Smooth muscle cell of the coronary artery (primary cell): ENCODE measurements around the gene SZT2. TPM values are rescaled to one million over a fixed set of nuclear protein-coding genes. Genes with fewer than 3 reads are reported as not detected.

ENCODE experiments used
- total RNA-seq: library from RNA; depleted of rRNA; stranded (reverse); fragments of >200 nt; gene quantifications from 2 replicates; pipeline ENCODE4 v1.2.3, GENCODE V29; 2014; ENCODE audit warnings: low replicate concordance

Gene SZT2
- 18.0 and 34.6 TPM in 2 replicates for total RNA-seq

GRCh38 chr1:43389326-43390313 lies at the start of gene SZT2, which contains the start of gene MED8:
SZT2 (plus strand) TSS chr1:43389899; CDS start chr1:43389969, 70 bp downstream.
MED8 (minus strand) TSS chr1:43389800; CDS start chr1:43389764, 36 bp downstream.

GRCh38 chr1:43358746-43359693 lies 30.7 kb upstream of the SZT2 start, which contains the start of gene CDC20:
CDC20 (plus strand) TSS chr1:43358981; CDS start chr1:43359216, 235 bp downstream.

DNA sequence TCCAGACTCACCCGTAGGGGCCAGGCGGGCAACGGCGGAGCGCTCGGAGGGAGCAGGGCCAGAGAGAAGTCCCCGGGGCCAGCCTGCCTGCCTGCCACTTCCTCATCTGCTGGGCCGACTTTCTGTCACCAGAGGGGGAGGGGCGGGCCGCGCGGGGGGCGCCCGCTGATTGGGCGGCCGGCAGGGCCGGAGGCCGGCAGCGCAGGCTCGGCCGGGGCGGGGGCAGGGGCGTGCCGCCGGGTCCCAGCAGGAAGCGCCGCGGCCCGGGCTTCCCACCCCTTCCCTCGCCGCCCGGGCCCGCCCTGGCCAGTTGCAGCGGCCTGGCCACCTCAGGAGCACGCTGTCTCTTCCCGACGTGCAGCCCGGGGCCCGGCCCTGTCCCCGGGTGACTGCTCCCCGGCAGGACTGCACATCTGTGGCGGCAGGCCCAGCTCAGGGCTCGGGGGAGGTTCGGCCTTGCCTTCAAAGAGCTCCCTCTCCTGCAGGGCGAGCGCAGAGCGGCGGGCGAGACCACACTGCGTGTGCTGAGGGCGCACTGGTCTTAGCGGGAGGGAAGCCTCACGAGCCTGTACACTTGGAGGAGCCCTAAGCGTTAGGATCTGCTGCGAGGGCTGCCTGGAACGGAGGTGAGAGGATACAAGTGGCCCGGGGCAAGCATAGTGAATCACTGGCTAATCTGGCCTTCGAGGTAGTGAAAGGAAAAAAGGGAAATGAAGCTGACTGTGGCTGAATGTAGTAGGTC lies 21.6 kb upstream of the SZT2 start, which contains the start of gene ELOVL1:
Gene ELOVL1 (minus strand): TSS at position 108 of the 742 bp plus-strand sequence. CDS start 2,402 bp downstream, outside the sequence.

DNA sequence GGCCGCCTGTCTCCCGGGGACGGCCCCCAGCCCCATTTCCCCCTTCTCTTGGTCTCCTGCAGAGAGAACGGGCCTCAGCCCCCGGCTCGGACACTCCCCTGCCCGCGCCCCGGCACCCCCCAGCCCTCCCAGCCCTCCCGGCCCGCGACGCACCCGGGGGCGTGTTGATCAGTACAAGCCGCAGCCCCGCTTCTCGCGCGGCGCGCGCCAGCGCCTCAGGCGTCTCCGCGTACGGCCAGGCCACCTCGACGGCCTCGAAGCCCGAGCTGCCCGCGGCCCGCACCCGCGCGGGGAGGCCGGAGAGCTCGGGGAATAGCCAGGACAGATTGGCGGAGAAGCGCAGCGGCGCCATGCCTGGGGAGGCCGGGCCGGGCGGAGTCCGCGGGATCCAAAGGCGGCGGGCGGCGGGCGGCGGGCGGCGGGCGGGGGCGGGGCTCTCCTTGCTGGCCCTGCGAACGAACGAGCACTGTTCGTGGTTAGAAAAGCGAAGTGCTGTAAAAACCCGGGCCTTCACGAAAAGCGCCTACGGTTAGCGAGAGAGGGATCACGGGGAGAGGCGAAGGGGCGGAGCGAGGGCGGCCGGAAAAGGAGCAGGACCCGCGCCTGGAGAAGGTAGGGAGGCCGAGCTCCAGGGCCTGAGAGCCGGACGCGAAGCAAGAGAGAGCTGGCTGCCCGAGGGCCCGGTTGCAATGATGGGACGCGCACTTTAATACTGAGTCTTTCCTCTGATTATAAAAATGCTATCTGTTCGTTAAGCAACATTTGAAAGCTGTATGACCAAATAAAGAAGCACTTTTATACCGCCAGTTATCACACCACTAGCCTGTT lies 64.0 kb downstream of the SZT2 start, which contains the start of gene HYI:
Gene HYI (minus strand): TSS at position 490 of the 828 bp plus-strand sequence. CDS start 138 bp downstream, at position 352.

Other genes with a start within 250 kb of the SZT2 start
- 29.8 and 97.4 TPM in 2 replicates for gene EBNA1BP2, start 217.6 kb upstream of the SZT2 start, total RNA-seq
- 0.12 and 0.15 TPM in 2 replicates for gene CFAP57, start 217.6 kb upstream of the SZT2 start, total RNA-seq
- gene TMEM125, start 119.9 kb upstream of the SZT2 start, total RNA-seq: 0.15 TPM in 1 of 2 replicates, not detected in the other
- 0.35 TPM in 1 of 2 replicates, not detected in the other for gene C1orf210, start 104.3 kb upstream of the SZT2 start, total RNA-seq
- gene TIE1, start 88.9 kb upstream of the SZT2 start, total RNA-seq: 3.5 and 6.2 TPM in 2 replicates
- not detected in 2 replicates for gene MPL, start 52.1 kb upstream of the SZT2 start, total RNA-seq
- 1.1 and 18.9 TPM in 2 replicates for gene CDC20, start 30.9 kb upstream of the SZT2 start, total RNA-seq
- 38.0 and 56.0 TPM in 2 replicates for gene ELOVL1, start 21.9 kb upstream of the SZT2 start, total RNA-seq
- gene MED8, start 99 bp upstream of the SZT2 start, total RNA-seq: 44.8 and 69.4 TPM in 2 replicates
- gene HYI, start 64.0 kb downstream of the SZT2 start, total RNA-seq: 8.4 and 96.7 TPM in 2 replicates
- gene PTPRF, start 141.0 kb downstream of the SZT2 start, total RNA-seq: 96.6 and 123 TPM in 2 replicates